B cell (primary cell): Measurements from ENCODE around the gene BCAR1. TPM values are rescaled to one million over a fixed set of nuclear protein-coding genes. Genes with fewer than 3 reads are reported as not detected.

Experiments
- ATAC-seq: fragments of 200-7000 bp; cut with Tn5 transposase; one replicate; pipeline ENCODE4 v1.10.0; 2021; ENCODE audit warnings: low read depth, mild to moderate bottlenecking, moderate number of reproducible peaks, moderate library complexity
- CTCF ChIA-PET: fragments of 350-600 bp; sonication (Branson Sonifier 250); formaldehyde crosslinking; loops from one replicate; lab custom pipeline; 2021; ENCODE audit warnings: antibody characterized with exemption, inconsistent platforms; lab: Charles Lee
- POLR2A ChIA-PET: fragments of 350-600 bp; sonication (Branson Sonifier 250); formaldehyde crosslinking; loops from one replicate; lab custom pipeline; 2021; ENCODE audit warnings: antibody characterized with exemption; lab: Charles Lee
- DNase-seq: peaks from one replicate; pipeline ENCODE4 v3.0.0; 2013
- H2AFZ ChIP-seq: 2 replicates; pipeline ENCODE4 v1.6.1; 2012; ENCODE audit warnings: mild to moderate bottlenecking, low read depth, low read length; ENCODE audit not compliant: insufficient read depth, poor library complexity, severe bottlenecking
- H3K27ac ChIP-seq, 2 donors: 1 replicate in 1 of 2; 2 replicates in 1 of 2; pipeline ENCODE4 v1.5.1; 2012 to 2013; ENCODE audit warnings: low read length in 2 of 2, mild to moderate bottlenecking in 2 of 2, moderate library complexity in 1 of 2
- H3K27me3 ChIP-seq, 4 experiments: fragments of 200-600 bp in 1 of 4; sonication (generic) in 1 of 4; replicated peaks in 1 of 4; 1 replicate in 2 of 4; 2 replicates in 2 of 4; pipeline versions ENCODE4 v1.6.1 to v1.7.0; 2013 to 2016; ENCODE audit warnings: low read length in 3 of 4, mild to moderate bottlenecking in 2 of 4, mixed read lengths in 1 of 4, moderate library complexity in 1 of 4; ENCODE audit not compliant: insufficient read depth in 4 of 4, control insufficient read depth in 3 of 4; ENCODE audit errors: control extremely low read depth in 1 of 4
- H3K36me3 ChIP-seq, 2 experiments: replicated peaks in 1 of 2; 1 replicate in 1 of 2; 2 replicates in 1 of 2; pipeline versions ENCODE4 v1.6.1 to v1.7.1; 2013; ENCODE audit warnings: low read length in 1 of 2; ENCODE audit not compliant: insufficient read depth in 2 of 2, control insufficient read depth in 1 of 2; ENCODE audit errors: control extremely low read depth in 1 of 2, extremely low read depth in 1 of 2
- H3K4me1 ChIP-seq, 2 donors: fragments of 200-600 bp in 1 of 2; sonication (generic) in 1 of 2; 1 replicate in 1 of 2; 2 replicates in 1 of 2; pipeline versions ENCODE4 v1.5.1 to v1.6.1; 2013 to 2017; ENCODE audit warnings: low read length in 2 of 2; ENCODE audit not compliant: control insufficient read depth in 2 of 2, insufficient read depth in 2 of 2
- H3K4me2 ChIP-seq: replicated peaks from 2 replicates; pipeline ENCODE3; 2012; ENCODE audit warnings: mild to moderate bottlenecking, low read depth, low read length; ENCODE audit not compliant: poor library complexity, severe bottlenecking
- H3K4me3 ChIP-seq, 5 experiments: fragments of 200-600 bp in 1 of 5; sonication (generic) in 1 of 5; 1 replicate in 3 of 5; 2 replicates in 2 of 5; pipeline versions ENCODE4 v1.5.1 to v1.7.0; 2011 to 2016; ENCODE audit warnings: low read length in 4 of 5, mild to moderate bottlenecking in 4 of 5, low read depth in 2 of 5, control low read depth in 1 of 5, moderate library complexity in 1 of 5; ENCODE audit not compliant: insufficient read depth in 1 of 5; ENCODE audit errors: control extremely low read depth in 1 of 5, extremely low read depth in 1 of 5
- H3K79me2 ChIP-seq: fragments of 200-600 bp; sonication (generic); one replicate; pipeline ENCODE4 v1.6.0; 2016; ENCODE audit warnings: low read length; ENCODE audit not compliant: control insufficient read depth, insufficient read depth
- H3K9ac ChIP-seq: fragments of 200-600 bp; sonication (generic); 2 replicates; pipeline ENCODE4 v1.6.1; 2017; ENCODE audit warnings: mild to moderate bottlenecking, low read length, moderate library complexity
- H3K9me3 ChIP-seq, 3 donors: one replicate each; pipeline versions ENCODE4 v1.6.1 to v1.7.1; 2013; ENCODE audit warnings: low read length in 2 of 3; ENCODE audit not compliant: control insufficient read depth in 2 of 3, insufficient read depth in 1 of 3; ENCODE audit errors: control extremely low read depth in 1 of 3
- H4K20me1 ChIP-seq: 2 replicates; pipeline ENCODE4 v1.6.0; 2012; ENCODE audit warnings: mild to moderate bottlenecking, low read length; ENCODE audit not compliant: insufficient read depth, control insufficient read depth, poor library complexity, severe bottlenecking
- H3K27ac Mint-ChIP-seq: one replicate; pipeline ENCODE4 v1.8.0; 2021; ENCODE audit warnings: mixed read lengths
- H3K27me3 Mint-ChIP-seq: one replicate; pipeline ENCODE4 v1.8.0; 2021; ENCODE audit warnings: mixed read lengths
- H3K4me1 Mint-ChIP-seq: one replicate; pipeline ENCODE4 v1.8.0; 2021; ENCODE audit warnings: mixed read lengths
- H3K4me3 Mint-ChIP-seq: one replicate; pipeline ENCODE4 v1.8.0; 2021; ENCODE audit warnings: mixed read lengths
- H3K9me3 Mint-ChIP-seq: one replicate; pipeline ENCODE4 v1.8.0; 2022; ENCODE audit warnings: mixed read lengths; ENCODE audit not compliant: insufficient read depth
- EZH2 ChIP-seq: IDR thresholded peaks from 2 replicates; pipeline ENCODE4 v1.6.1; 2012; ENCODE audit warnings: borderline replicate concordance, low read depth, mild to moderate bottlenecking, moderate library complexity, low read length; ENCODE audit not compliant: insufficient read depth, poor library complexity, severe bottlenecking
- WGBS: methylation state at CpG from one replicate; pipeline ENCODE4 v1.1.5; 2013; ENCODE audit warnings: missing lambda C conversion rate; ENCODE audit not compliant: insufficient coverage; 5-methylcytosine and 5-hydroxymethylcytosine counted together
- intact Hi-C: fragments of 100-400 bp; cut with micrococcal nuclease; formaldehyde crosslinking; loops from one replicate; pipeline ENCODE4 v1.10.0; 2022
- polyA plus RNA-seq: library from polyadenylated mRNA; depleted of rRNA; stranded (reverse); fragments of >200 nt; gene quantifications from 2 replicates; pipeline ENCODE4 v1.2.3, GENCODE V29; 2012
- total RNA-seq, 2 donors: library from RNA; stranded (reverse); fragments of 120-200 nt in 1 of 2; gene quantifications; 1 replicate in 1 of 2; 2 replicates in 1 of 2; pipeline versions ENCODE4 v1.2.3 to v1.2.4, GENCODE V29; 2013 to 2022
- TF ChIP-seq, protein P1 (sequence below): fragments of 200-600 bp; IDR thresholded peaks from one replicate; pipeline ENCODE4 v1.8.0; 2022; ENCODE audit warnings: antibody characterized with exemption, mild to moderate bottlenecking

The BCAR1 gene
- total and polyA plus RNA-seq, 2 donors (not counting 1 experiment from before 2014, with no cell fraction given), result not detected

GRCh38 chr16:75288181-75288580, 36.8 kb upstream of the BCAR1 start:
- Mint-ChIP-seq H3K9me3 (no peaks in the 10 kb centered on the region), H3K27ac (no peak overlapping the region), H3K4me3 (no peak overlapping the region), H3K27me3 (no peaks in the 10 kb centered on the region), H3K4me1 (no peaks in the 10 kb centered on the region)
- no peaks in the 10 kb centered on the region for H4K20me1 ChIP-seq
- peaks cover 0 to 4% (median 0%) of the 10 kb centered on the region in 4 experiments for H3K27me3 ChIP-seq
- no peak overlapping the region for H2AFZ ChIP-seq
- H3K27ac ChIP-seq, result no peak overlapping the region
- ATAC-seq (no peak), DNase-seq (no peak)
- ChIA-PET CTCF (no interaction called here), POLR2A (no interaction called here)
- TF ChIP-seq, protein P1, sequence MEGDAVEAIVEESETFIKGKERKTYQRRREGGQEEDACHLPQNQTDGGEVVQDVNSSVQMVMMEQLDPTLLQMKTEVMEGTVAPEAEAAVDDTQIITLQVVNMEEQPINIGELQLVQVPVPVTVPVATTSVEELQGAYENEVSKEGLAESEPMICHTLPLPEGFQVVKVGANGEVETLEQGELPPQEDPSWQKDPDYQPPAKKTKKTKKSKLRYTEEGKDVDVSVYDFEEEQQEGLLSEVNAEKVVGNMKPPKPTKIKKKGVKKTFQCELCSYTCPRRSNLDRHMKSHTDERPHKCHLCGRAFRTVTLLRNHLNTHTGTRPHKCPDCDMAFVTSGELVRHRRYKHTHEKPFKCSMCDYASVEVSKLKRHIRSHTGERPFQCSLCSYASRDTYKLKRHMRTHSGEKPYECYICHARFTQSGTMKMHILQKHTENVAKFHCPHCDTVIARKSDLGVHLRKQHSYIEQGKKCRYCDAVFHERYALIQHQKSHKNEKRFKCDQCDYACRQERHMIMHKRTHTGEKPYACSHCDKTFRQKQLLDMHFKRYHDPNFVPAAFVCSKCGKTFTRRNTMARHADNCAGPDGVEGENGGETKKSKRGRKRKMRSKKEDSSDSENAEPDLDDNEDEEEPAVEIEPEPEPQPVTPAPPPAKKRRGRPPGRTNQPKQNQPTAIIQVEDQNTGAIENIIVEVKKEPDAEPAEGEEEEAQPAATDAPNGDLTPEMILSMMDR, result no peak
- no peak for TF ChIP-seq EZH2
- no peaks in the 10 kb centered on the region for H3K4me1 ChIP-seq
- intact Hi-C loops, result no loop called here
- no peak overlapping the region for H3K4me2 ChIP-seq
- peaks cover 0 to 4% of the 10 kb centered on the region in 2 experiments for H3K36me3 ChIP-seq
- 88% methylated on average over 3 of the region's 7 CpGs for WGBS
- H3K9ac ChIP-seq, result no peak overlapping the region
- peaks cover 0 to 6% (median 0%) of the 10 kb centered on the region in 3 donors for H3K9me3 ChIP-seq
- no peak overlapping the region for H3K4me3 ChIP-seq
- no peaks in the 10 kb centered on the region for H3K79me2 ChIP-seq

DNA sequence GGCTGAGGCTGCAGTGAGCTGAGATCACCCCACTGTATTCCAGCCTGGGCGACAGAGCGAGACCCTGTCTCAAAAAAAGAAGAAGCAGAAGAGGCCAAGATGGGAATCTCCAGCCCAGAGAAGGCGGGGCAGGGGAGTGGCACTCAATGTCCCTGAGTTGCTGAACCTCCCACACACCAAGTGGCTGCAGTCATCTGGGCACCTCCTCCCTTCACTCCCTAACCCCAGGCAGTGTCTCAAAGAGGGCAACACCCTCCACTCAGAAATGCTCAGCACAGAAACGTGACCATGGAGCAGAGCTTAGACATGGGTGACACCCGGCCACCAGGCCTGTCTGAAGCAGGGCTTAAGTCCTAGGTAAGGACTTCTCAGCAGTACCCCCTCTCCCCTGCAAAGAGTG, 36.3 kb upstream of the BCAR1 start:
- TF ChIP-seq, protein P1, result no peak
- no peak for TF ChIP-seq EZH2
- 100% methylated on average over 5 of the region's 5 CpGs for WGBS

More for the DNA sequence above, 36.3 kb upstream of the BCAR1 start:
- H3K4me1 ChIP-seq, result no peaks in the 10 kb centered on the region
- H3K36me3 ChIP-seq, result peaks cover 0 to 4% of the 10 kb centered on the region in 2 experiments
- no peak overlapping the region for H3K9ac ChIP-seq
- no peak overlapping the region for H2AFZ ChIP-seq
- peaks cover 0 to 4% (median 0%) of the 10 kb centered on the region in 4 experiments for H3K27me3 ChIP-seq
- POLR2A ChIA-PET, result no interaction called here
- ATAC-seq, result no peak
- no peaks in the 10 kb centered on the region for H3K79me2 ChIP-seq
- no peak overlapping the region for H3K27ac Mint-ChIP-seq
- no peaks in the 10 kb centered on the region for H3K27me3 Mint-ChIP-seq
- no peak overlapping the region for H3K4me3 Mint-ChIP-seq
- no peak overlapping the region for H3K4me2 ChIP-seq
- no peak for DNase-seq
- intact Hi-C loops, result no loop called here
- CTCF ChIA-PET, result no interaction called here
- no peaks in the 10 kb centered on the region for H3K9me3 Mint-ChIP-seq
- H3K27ac ChIP-seq, result no peak overlapping the region
- no peak overlapping the region for H3K4me3 ChIP-seq
- no peaks in the 10 kb centered on the region for H4K20me1 ChIP-seq
- peaks cover 0 to 6% (median 0%) of the 10 kb centered on the region in 3 donors for H3K9me3 ChIP-seq
- H3K4me1 Mint-ChIP-seq, result no peaks in the 10 kb centered on the region
